HG03139 (cell line): ENCODE measurements around the gene EDEM2.
"Not testable (repeated sequence)": the region's sequence is repeated elsewhere in the genome, so short reads cannot be mapped to it uniquely, and the experiment has no call there.

Experiments used
- ATAC-seq: cut with Tn5 transposase; IDR thresholded peaks from one replicate; pipeline ENCODE4 v1.9.1; 2021; ENCODE audit not compliant: unreplicated experiment

EDEM2 gene

DNA sequence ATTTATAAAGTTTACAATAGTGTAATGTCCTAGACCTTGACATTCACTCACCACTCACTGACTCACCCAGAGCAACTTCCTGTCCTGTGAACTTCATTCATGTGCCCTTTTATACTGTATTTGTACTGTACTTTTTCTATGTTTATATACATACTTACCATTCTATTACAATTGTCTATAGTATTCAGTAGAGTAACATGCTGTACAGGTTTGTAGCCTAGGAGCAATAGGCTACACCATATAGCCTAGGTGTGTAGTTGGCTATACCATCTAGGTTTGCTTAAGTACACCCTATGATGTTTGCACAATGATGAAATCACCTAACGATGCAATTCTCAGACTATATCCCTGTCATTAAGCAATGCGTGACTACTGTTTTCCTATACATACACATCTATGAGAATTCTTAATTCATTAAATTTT is 17.5 kb downstream of the EDEM2 start:
- ATAC-seq, result no peak

DNA sequence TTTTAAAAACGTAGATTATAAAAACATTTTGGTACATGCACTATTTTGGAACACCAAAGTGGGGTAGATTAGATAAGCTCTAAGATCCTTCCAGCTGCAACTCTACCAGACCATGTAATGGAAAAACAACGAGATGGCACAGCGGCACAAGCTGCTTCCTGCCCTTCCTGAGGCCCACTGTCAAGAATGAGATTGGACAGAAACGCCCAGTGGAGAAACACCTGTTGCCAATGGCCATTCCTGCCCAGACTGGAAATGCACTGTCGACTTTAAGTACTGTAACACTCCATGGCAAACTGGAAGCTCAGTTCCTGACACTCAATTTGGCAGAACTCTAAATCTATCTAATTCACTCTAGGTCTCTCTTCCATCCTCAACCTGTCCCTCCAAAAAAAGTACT is 21.4 kb downstream of the EDEM2 start:
- no peak for ATAC-seq

DNA sequence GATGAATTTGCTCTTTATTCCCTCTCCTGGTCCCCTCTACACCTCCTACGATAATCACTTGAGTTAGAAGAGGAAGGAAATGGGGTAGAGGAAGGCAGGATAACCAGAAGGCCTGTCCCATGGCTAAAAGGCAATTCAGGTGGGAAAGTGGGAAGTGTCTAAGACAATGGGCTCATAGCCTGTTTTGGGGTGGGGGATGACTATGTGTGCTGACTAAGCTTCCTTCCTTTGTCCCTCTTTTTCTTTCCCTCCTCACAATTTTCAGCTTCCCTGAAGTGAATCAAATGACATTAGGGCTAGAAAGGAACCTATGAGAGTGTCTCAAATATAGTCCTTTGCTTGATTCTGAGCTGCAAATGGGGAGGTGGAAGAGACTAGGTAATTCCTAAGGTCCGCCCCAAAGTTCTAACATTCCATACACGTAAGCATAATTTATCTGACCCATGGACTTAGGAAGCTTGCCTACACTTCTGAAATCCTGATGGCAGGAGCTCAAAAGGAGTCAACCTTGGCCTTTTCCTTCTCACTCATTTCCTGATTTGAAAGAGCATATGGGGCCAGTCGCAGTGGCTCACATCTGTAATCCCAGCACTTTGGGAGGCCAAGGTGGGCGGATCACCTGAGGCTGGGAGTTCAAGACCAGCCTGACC is 24.3 kb downstream of the EDEM2 start:
- ATAC-seq, result no peak

- no peak for ATAC-seq
Observed at GRCh38 chr20:35121186-35121585, 25.9 kb downstream of the EDEM2 start.

DNA sequence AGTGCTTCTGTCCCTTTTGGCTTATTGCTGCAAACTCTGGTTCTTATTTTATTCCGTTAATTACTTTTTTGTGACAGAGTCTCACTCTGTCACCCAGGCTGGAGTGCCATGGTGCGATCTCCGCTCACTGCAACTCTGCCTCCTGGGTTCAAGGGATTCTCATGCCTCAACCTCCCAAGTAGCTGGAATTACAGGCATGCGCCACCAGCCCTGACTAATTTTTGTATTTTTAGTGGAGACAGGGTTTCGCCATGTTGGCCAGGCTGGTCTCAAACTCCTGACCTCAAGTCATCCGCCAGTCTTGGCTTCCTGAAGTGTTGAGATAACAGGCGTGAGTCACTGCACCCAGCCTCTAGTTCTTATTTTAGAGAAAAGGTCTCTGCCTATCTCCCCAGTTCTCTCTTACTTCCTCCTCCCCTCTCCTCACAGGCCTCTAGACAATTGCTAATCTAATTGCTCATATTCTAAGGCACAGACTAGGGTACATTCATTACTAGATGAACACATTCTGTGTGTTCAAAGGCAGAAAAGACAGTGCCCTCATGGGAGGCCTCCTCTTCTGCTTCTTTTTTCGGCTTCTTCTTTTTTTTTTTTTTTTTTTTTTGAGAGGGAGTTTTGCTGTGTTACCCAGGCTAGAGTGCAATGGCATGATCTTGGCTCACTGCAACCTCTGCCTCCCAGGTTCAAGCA is 27.0 kb downstream of the EDEM2 start:
- no peak for ATAC-seq

- no peak for ATAC-seq
Observed at GRCh38 chr20:35117629-35118028, 29.5 kb downstream of the EDEM2 start.

GRCh38 chr20:35117196-35117595 is 29.9 kb downstream of the EDEM2 start:
- no peak for ATAC-seq

- no peak for ATAC-seq
Observed at GRCh38 chr20:35116258-35116657, 30.9 kb downstream of the EDEM2 start.

DNA sequence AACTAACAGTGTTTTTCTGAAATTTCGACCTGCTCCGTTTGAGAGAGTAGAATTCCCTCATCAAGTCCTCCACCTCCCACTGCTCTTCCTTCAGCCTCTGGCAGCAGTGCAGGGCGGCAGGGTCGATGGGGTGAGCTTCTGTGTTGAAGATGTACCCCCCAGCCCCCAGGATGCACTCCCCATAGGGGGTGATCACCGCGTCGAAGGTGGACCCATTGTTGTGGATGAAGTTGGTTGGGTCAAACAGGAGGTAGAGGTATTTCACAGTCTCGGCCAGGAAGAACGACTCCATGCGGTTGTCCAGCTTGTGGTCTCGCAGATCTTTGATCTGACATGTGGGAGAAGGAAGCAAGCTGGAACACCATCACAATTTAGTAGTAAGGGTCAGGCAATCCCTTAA is 31.5 kb downstream of the EDEM2 start:
- no peak for ATAC-seq

- ATAC-seq, result not testable (repeated sequence)
Observed at GRCh38 chr20:35112276-35112675, 34.9 kb downstream of the EDEM2 start.

DNA sequence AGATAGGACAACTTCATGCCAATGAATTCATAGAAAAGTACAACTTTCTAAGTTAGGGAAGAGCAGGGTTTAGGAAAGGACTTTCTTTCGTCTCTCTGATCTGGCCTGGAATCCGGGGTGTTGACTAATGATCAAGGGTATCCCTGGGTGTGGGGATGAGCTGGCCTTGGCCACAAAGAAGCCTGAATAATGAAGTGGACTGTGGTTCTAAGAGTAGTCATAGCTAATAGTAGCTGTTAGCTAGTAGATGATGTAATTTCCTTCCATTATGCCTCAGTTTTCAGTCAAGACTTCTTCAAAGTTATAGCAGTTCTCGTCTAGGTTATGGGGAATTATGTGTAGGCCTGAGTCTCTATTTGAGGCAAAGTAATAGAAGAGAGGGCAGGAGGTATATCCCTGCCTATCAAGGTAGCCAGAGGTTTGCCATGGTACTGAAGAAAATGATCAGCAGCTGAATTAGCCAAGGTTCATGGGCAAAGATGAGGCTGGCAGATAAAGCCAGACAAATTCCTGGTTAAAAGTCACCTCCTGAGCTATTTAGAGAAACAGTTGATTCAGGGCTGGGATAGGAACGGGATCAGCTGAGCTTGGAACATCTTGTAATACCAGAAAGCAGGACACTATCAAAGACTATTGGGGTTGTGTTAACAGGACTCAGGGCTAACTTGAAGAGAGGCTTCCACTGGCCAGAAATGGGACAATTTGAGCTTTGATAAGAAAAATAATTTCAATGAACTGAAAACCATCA is 35.8 kb downstream of the EDEM2 start:
- ATAC-seq, result no peak

DNA sequence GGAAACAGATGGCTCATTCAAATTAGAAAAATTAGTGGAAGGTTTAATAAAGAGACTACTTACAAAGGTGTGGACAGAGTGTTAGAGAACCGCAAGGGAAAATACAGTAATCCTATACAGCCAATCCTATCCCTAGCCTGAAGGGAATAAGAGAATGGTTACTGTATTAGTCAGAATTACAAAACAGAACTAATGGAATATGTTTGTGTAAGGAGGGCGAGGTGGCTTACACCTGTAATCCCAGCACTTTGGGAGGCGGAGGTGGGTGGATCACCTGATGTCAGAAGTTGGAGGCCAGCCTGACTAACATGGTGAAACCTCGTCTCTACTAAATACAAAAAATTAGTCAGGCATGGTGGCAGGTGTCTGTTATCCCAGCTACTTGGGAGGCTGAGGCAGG is 38.2 kb downstream of the EDEM2 start:
- no peak for ATAC-seq

DNA sequence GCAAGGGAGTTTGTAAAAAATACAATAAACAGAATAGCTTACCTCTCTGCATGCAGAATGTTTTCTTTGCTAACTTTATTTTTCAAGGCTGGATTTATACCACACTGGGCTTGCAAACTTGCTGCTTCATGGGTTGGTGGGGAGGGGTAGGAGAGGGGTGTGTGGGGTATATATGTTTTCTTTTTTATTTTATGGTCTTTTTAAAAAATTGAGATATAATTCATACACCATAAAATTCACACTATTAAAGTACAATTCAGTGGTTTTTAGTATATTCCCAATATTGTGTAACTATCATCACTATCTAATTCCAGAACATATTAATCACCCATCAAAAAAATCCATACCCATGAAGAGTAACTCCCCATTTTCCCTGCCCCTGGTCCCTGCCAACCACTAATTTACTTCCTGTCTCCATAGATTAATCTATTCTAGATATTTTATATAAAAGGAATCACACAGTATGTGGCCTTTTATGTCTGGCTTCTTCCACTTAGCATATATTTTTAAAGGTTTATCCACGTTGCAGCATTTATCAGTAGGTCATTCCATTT is 40.2 kb downstream of the EDEM2 start:
- ATAC-seq, result no peak

DNA sequence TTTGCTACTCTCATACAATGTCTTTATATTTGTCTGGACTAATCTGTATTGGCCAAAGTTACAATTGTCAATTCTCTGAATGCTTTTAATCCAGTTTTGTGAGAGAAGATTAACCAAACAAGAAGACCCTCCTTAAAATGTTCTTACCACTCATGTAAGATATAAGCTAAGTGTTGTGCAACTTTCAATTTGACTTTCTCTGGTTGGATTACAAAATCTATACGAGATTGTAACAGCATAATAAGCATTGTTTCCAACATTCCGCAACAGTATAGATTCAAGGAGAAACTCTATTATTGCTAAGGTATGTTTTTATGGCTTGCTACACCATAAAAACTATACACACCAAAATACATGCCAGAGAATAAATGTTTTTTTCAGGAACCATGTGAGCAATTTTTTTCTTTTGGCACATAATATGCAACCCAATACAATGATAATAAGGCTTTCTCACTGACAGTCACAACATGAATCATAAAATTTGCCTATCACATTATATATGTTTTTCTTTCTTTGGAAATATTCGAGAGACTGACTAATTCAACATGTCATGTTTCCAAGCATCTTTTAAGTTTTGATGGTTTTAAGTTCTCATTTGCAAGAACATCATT is 42.3 kb downstream of the EDEM2 start:
- no peak for ATAC-seq

- no peak for ATAC-seq
Observed at GRCh38 chr20:35101620-35102019, 45.5 kb downstream of the EDEM2 start.

DNA sequence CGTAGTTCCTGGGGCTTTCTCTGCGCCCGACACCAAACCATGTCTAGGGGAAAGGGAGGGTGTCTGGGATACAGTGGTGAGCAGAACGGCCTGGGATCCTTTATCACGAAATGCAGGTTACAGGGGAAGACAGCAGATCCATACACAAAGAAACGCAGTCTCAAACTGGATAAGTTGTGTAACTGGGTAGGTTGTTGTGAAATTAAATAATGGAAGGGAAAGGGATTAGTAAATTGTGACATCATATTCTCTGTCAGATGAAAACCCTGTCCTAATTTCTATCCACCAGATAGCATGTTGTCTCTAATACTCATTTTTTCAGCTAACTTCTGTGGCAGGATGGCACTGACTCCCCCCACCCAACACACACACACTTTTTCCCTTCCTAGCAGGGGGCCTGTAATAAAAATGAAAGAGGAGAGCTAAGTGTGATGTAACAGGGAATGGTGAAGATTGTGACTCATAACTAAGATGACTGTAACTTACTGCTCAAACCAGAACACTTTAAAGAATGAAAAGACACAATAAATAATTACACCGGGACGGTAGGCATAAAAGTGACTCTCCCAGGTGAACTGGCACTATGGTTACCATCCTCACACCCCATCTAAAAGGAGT is 53.8 kb downstream of the EDEM2 start:
- no peak for ATAC-seq

DNA sequence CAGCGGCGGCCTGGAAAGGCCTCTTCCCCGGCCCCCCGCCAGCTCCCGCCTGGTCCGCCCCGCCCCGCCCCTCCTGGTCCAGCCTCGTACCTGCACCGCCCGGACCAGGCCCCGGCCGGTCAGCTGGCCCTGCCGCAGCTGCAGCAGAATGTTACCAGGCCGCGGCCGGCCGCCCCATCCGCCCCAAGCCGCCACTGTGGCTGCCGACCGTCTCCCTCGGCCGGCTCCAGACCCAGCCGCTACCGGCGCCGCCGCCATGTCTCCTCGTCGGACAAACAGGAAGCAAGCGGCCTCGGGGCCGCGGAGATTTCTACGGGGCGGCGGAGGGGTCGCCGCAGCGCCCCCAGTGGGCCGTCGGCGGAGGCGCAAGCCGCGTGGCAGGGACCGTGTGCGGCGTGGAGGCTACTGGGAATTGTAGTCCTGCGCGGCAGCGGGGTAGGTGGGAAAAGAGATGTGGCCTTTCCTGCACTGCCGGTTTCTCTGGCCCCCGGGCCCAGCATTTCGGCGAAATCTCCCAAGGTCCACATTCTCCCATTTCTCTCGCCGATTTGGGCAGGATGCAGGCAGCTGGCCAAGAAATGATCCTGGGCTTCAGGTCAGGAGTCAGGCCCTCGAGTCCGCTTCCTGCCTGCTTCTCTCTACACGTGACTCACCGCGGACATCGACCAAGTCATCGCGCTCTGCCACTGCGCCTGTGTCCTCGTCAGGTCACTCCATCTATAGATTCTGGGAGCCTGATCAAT is 54.4 kb downstream of the EDEM2 start, which contains the start of gene TRPC4AP:
Gene TRPC4AP, minus strand, starts transcription at position 284 of the 743 bp plus-strand sequence. Its CDS starts 26 bp downstream, at position 258.
- ATAC-seq, result peak; percentile 92

DNA sequence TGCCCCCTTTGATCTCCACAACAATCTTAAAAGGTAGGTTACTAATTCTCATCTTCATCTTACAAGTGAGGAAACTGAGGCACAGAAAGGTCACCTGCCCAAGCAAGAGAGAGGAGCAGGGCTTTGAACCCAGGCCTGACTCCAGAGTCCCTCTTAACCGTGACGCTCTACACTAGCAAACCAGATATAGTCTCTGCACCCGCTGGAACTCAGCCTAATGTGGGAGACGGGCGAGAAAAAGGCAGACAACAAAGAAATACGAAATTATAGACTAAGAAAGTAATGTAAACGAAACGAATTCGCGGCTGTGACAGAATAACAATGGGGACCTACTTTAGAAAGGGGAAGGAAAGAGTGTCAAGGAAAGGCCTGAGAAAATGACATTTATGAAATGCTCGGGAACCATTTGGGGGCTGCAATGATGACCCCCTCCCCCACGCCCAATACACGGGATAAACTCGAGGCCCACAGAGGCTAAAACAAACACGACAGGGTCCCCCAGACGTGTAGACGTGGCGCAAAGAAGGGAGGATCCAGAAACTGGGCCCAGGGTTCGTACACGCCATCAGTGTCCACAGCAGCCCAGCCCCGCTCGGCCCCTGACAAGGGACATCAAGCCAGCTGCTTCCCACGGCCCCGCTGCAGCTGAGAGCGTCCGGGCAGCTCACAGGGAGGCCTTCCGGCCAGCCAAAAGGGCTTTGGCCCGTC is 55.2 kb downstream of the EDEM2 start:
- ATAC-seq, result peak; percentile 12
